Natural killer cell (primary cell): ENCODE measurements around the gene CFAP61. TPM values are rescaled to one million over a fixed set of nuclear protein-coding genes. Genes with fewer than 3 reads are reported as not detected.

ENCODE experiments used
- ATAC-seq, 3 donors: fragments of 150-1000 bp in 2 of 3; fragments of 200-7000 bp in 1 of 3; cut with Tn5 transposase; 1 replicate in 1 of 3; 2 replicates in 2 of 3; pipeline ENCODE4 v1.10.0; 2021; ENCODE audit warnings: mild to moderate bottlenecking in 2 of 3, moderate library complexity in 2 of 3
- DNase-seq, 2 donors: peaks; one replicate each; pipeline versions ENCODE4 v3.0.0 to v3.0.0-alpha.2; 2013 to 2021; ENCODE audit warnings: mixed read lengths in 1 of 2
- H3K27ac ChIP-seq: one replicate; pipeline ENCODE4 v1.5.1; 2013; ENCODE audit warnings: mild to moderate bottlenecking, low read length
- H3K27me3 ChIP-seq: one replicate; pipeline ENCODE4 v1.6.1; 2013; ENCODE audit warnings: low read length; ENCODE audit not compliant: control insufficient read depth, insufficient read depth
- H3K36me3 ChIP-seq: one replicate; pipeline ENCODE4 v1.6.1; 2013; ENCODE audit warnings: low read length; ENCODE audit not compliant: control insufficient read depth, insufficient read depth
- H3K4me1 ChIP-seq: one replicate; pipeline ENCODE4 v1.6.1; 2013; ENCODE audit warnings: low read length; ENCODE audit not compliant: control insufficient read depth, insufficient read depth
- H3K4me3 ChIP-seq: one replicate; pipeline ENCODE4 v1.5.1; 2013; ENCODE audit warnings: low read length
- H3K9me3 ChIP-seq: one replicate; pipeline ENCODE4 v1.6.1; 2013; ENCODE audit warnings: low read length; ENCODE audit not compliant: control insufficient read depth, insufficient read depth
- H3K27ac Mint-ChIP-seq, 2 donors: one replicate each; pipeline ENCODE4 v1.8.0; 2022; ENCODE audit warnings: mild to moderate bottlenecking in 2 of 2, mixed read lengths in 2 of 2, moderate library complexity in 1 of 2
- H3K27me3 Mint-ChIP-seq, 2 donors: one replicate each; pipeline ENCODE4 v1.8.0; 2022; ENCODE audit warnings: low read depth in 2 of 2, mixed read lengths in 2 of 2
- H3K36me3 Mint-ChIP-seq: one replicate; pipeline ENCODE4 v1.8.0; 2022; ENCODE audit warnings: mixed read lengths
- H3K4me1 Mint-ChIP-seq, 2 donors: one replicate each; pipeline ENCODE4 v1.8.0; 2022; ENCODE audit warnings: mixed read lengths in 2 of 2
- H3K4me3 Mint-ChIP-seq: one replicate; pipeline ENCODE4 v1.8.0; 2022; ENCODE audit warnings: mild to moderate bottlenecking, moderate library complexity, mixed read lengths
- H3K9me3 Mint-ChIP-seq, 2 donors: one replicate each; pipeline ENCODE4 v1.8.0; 2022; ENCODE audit warnings: mixed read lengths in 2 of 2
- WGBS: methylation state at CpG from one replicate; pipeline ENCODE4 v1.1.7; 2013; ENCODE audit warnings: missing lambda C conversion rate; ENCODE audit not compliant: insufficient coverage; 5-methylcytosine and 5-hydroxymethylcytosine counted together
- intact Hi-C: fragments of 100-400 bp; cut with micrococcal nuclease; formaldehyde crosslinking; loops from one replicate; pipeline ENCODE4 v1.14.2; 2022
- total RNA-seq, 4 donors: library from RNA; stranded (reverse); fragments of 120-200 nt in 1 of 4; gene quantifications; one replicate each; pipeline versions ENCODE4 v1.2.3 to v1.2.4, GENCODE V29; 2013 to 2022
- TF ChIP-seq, protein P1 (sequence below): fragments of 200-600 bp; IDR thresholded peaks from one replicate; pipeline ENCODE4 v1.8.0; 2022; ENCODE audit warnings: antibody characterized with exemption

CFAP61 gene
- total RNA-seq, 3 donors from 2014 or later (not counting 1 experiment from before 2014, with no cell fraction given), result 1.0 to 2.1 (median 1.3) TPM

DNA sequence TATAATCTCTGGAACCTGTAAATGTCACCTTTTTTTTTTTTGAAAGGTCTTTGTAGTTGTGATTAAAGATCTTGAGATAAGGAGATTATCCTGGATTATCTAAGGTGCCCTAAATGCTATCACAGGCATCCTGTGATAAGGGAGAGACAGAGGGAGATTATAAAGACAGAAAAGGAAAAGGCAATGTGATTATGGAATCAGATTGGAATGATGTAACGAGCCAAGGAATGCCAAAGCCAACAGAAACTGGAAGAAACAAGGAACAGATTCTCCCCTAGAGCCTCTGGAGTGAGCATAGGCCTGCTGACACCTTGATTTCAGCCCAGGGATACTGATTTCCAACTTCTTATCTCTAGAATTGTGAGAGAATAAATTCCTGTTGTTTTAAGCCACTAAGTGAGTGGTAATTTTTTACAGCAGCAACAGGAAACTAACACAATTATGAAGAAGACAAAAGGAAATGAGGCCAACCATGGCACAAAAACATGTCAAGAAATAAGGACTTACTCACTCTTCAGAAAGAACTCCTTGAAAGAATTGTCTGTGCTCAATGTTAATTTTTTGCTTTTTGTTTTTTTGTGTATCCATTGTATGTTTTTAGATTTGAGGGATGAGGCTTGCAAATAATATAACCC, 82.7 kb downstream of the CFAP61 start:
- TF ChIP-seq, protein P1, sequence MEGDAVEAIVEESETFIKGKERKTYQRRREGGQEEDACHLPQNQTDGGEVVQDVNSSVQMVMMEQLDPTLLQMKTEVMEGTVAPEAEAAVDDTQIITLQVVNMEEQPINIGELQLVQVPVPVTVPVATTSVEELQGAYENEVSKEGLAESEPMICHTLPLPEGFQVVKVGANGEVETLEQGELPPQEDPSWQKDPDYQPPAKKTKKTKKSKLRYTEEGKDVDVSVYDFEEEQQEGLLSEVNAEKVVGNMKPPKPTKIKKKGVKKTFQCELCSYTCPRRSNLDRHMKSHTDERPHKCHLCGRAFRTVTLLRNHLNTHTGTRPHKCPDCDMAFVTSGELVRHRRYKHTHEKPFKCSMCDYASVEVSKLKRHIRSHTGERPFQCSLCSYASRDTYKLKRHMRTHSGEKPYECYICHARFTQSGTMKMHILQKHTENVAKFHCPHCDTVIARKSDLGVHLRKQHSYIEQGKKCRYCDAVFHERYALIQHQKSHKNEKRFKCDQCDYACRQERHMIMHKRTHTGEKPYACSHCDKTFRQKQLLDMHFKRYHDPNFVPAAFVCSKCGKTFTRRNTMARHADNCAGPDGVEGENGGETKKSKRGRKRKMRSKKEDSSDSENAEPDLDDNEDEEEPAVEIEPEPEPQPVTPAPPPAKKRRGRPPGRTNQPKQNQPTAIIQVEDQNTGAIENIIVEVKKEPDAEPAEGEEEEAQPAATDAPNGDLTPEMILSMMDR, result no peak

DNA sequence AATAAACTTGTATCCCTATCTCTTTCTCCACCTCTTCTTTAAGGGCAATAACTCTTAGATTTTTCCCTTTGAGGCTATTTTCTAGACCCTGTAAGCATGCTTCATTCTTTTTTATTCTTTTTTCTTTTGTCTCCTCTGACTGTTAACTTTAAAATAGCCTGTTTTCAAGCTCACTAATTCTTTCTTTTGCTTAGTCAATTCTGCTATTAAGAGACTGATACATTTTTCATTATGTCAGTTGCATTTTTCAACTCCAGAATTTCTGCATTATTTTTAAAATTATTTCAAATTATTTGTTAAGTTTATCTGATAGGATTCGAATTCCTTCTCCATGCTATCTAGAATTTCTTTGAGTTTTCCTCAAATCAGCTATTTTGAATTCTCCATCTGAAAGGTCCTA, 84.0 kb downstream of the CFAP61 start:
- H3K27ac Mint-ChIP-seq, result no peak overlapping the region
- DNase-seq (no peak), ATAC-seq (no peak)
- peaks cover 3 to 6% of the 10 kb centered on the region in 2 donors for H3K9me3 Mint-ChIP-seq
- no CpG with 5 or more reads among the region's 1 CpG for WGBS
- no peak overlapping the region for H3K27ac ChIP-seq
- no peaks in the 10 kb centered on the region for H3K27me3 Mint-ChIP-seq
- peaks cover 5% of the 10 kb centered on the region in 2 donors for H3K4me1 Mint-ChIP-seq
- intact Hi-C loops, result loop anchor here (5.0 kb wide), 1 partner anchor 41 kb away; no protein-coding TSS in a partner anchor
- H3K4me3 Mint-ChIP-seq, result no peak overlapping the region
- TF ChIP-seq, protein P1, result no peak
- no peak overlapping the region for H3K4me3 ChIP-seq
- no peaks in the 10 kb centered on the region for H3K36me3 ChIP-seq
- peaks cover 4% of the 10 kb centered on the region for H3K4me1 ChIP-seq
- H3K36me3 Mint-ChIP-seq, result peaks cover 12% of the 10 kb centered on the region
- H3K9me3 ChIP-seq, result peaks cover 16% of the 10 kb centered on the region
- H3K27me3 ChIP-seq, result no peaks in the 10 kb centered on the region

More for the DNA sequence above, 82.7 kb downstream of the CFAP61 start:
- intact Hi-C loops, result loop anchor here (5.0 kb wide), 3 partner anchors 42 to 692 kb away; no protein-coding TSS in a partner anchor
- no peak overlapping the region for H3K4me3 Mint-ChIP-seq
- Histone ChIP-seq H3K27ac (peak overlapping the region; percentile 55), H3K27me3 (no peaks in the 10 kb centered on the region), H3K4me1 (peaks cover 4% of the 10 kb centered on the region), H3K9me3 (peaks cover 21% of the 10 kb centered on the region), H3K4me3 (no peak overlapping the region), H3K36me3 (no peaks in the 10 kb centered on the region)
- H3K27ac Mint-ChIP-seq, result no peak overlapping the region
- DNase-seq, result no peak
- peak in 2 of 3 donors; percentile 59 to 67 for ATAC-seq
- H3K9me3 Mint-ChIP-seq, result peaks cover 6 to 8% of the 10 kb centered on the region in 2 donors
- peaks cover 19% of the 10 kb centered on the region for H3K36me3 Mint-ChIP-seq
- H3K27me3 Mint-ChIP-seq, result no peaks in the 10 kb centered on the region
- peaks cover 5% of the 10 kb centered on the region in 2 donors for H3K4me1 Mint-ChIP-seq
- 65% methylated on average over 1 of the region's 1 CpG for WGBS

DNA sequence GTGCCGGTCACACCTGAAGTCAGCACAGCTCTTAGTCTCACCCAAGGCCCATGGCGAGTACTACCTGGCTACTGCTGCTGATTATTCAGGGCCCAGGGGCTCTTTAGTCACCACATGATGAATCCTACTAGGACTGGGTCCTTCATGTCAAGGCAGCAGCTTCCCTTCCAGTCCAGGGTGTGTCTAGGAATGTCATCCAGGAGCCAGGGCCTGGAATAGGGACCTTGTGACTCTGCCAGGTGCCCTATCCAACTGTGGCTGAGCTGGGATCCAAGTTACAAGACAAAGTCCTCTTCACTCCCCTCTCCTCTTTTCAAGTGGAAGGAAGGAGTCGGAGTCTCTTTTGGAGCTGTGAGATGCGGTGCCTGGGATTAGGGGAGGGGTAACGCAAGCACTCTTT, 85.5 kb downstream of the CFAP61 start:
- DNase-seq (no peak), ATAC-seq (no peak)
- TF ChIP-seq, protein P1, result no peak
- Histone ChIP-seq H3K36me3 (no peaks in the 10 kb centered on the region), H3K9me3 (peaks cover 16% of the 10 kb centered on the region), H3K4me3 (no peak overlapping the region), H3K27ac (no peak overlapping the region), H3K4me1 (peaks cover 4% of the 10 kb centered on the region), H3K27me3 (no peaks in the 10 kb centered on the region)
- WGBS, result 97% methylated on average over 5 of the region's 5 CpGs
- no peaks in the 10 kb centered on the region for H3K27me3 Mint-ChIP-seq
- H3K4me1 Mint-ChIP-seq, result peaks cover 5% of the 10 kb centered on the region in 2 donors
- peaks cover 5% of the 10 kb centered on the region for H3K36me3 Mint-ChIP-seq
- H3K27ac Mint-ChIP-seq, result no peak overlapping the region
- no peak overlapping the region for H3K4me3 Mint-ChIP-seq
- intact Hi-C loops, result loop anchor here (5.0 kb wide), 1 partner anchor 39 kb away; no protein-coding TSS in a partner anchor
- peaks cover under 1 to 3% of the 10 kb centered on the region in 2 donors for H3K9me3 Mint-ChIP-seq
